GM12878 (cell line): Measurements from ENCODE around the gene TFB1M. TPM values are rescaled to one million over a fixed set of nuclear protein-coding genes. Genes with fewer than 3 reads are reported as not detected.

Source experiments
- ATAC-seq: fragments of 200-7000 bp; cut with Tn5 transposase; 3 replicates; pipeline ENCODE4 v1.9.1; 2020; ENCODE audit warnings: mild to moderate bottlenecking, moderate library complexity
- BruUV-seq: library from RNA; stranded (reverse); fragments of 400-500 nt; replicated peaks from 2 replicates; lab custom pipeline; 2021; lab: Mats Ljungman, UMichigan
- CTCF ChIA-PET: fragments of 300-600 bp; sonication (Branson Sonifier 250); formaldehyde crosslinking; extraction: SDS; loops from one replicate; lab custom pipeline; 2021; ENCODE audit warnings: inconsistent platforms; lab: Yijun Ruan, JAX
- POLR2A ChIA-PET: fragments of 350-600 bp; formaldehyde crosslinking; extraction: SDS; loops from one replicate; lab custom pipeline; 2021; ENCODE audit warnings: inconsistent platforms; lab: Charles Lee
- RAD21 ChIA-PET: fragments of 300-600 bp; sonication (Branson Sonifier 250); formaldehyde crosslinking; loops from one replicate; lab custom pipeline; 2023; ENCODE audit warnings: antibody characterized with exemption; ENCODE audit not compliant: unreplicated experiment; lab: Charles Lee
- SMC1A ChIA-PET: fragments of 300-600 bp; sonication (Branson Sonifier 250); formaldehyde crosslinking; loops from one replicate; lab custom pipeline; 2023; ENCODE audit not compliant: unreplicated experiment, uncharacterized antibody; lab: Charles Lee
- DNase-seq: peaks from one replicate; pipeline ENCODE4 v3.0.0-alpha.2; 2011; ENCODE audit warnings: low read depth, low spot score
- FAIRE-seq: peaks from 3 replicates; lab custom pipeline; 2011; peaks lifted over from hg19 to GRCh38; lab: Jason Lieb, UNC
- H2AFZ ChIP-seq: 2 replicates; pipeline ENCODE4 v1.6.0; 2011; ENCODE audit warnings: low read depth, low read length, control low read depth; ENCODE audit not compliant: control insufficient read depth
- H3K27ac ChIP-seq: 2 replicates; pipeline ENCODE4 v1.5.1; 2011; ENCODE audit warnings: control low read depth; ENCODE audit not compliant: control insufficient read depth, insufficient read depth
- H3K27me3 ChIP-seq, 2 experiments: replicated peaks in 1 of 2; 2 replicates each; pipeline versions ENCODE4 v1.6.0 to v1.6.1; 2011; ENCODE audit warnings: low read length in 1 of 2; ENCODE audit not compliant: control insufficient read depth in 2 of 2, insufficient read depth in 2 of 2
- H3K36me3 ChIP-seq, 2 experiments: 2 replicates each; pipeline ENCODE4 v1.5.1; 2011; ENCODE audit warnings: low read length in 1 of 2; ENCODE audit not compliant: control insufficient read depth in 2 of 2, insufficient read depth in 2 of 2
- H3K4me1 ChIP-seq: 2 replicates; pipeline ENCODE4 v1.6.1; 2011; ENCODE audit warnings: mild to moderate bottlenecking, low read length, moderate library complexity, mixed read lengths; ENCODE audit not compliant: control insufficient read depth, insufficient read depth
- H3K4me2 ChIP-seq: 2 replicates; pipeline ENCODE4 v1.6.0; 2011; ENCODE audit warnings: control low read depth; ENCODE audit not compliant: control insufficient read depth, insufficient read depth
- H3K4me3 ChIP-seq: fragments of 200-600 bp; sonication (generic); 2 replicates; pipeline ENCODE4 v1.5.1; 2016
- H3K79me2 ChIP-seq: 2 replicates; pipeline ENCODE4 v1.6.0; 2011; ENCODE audit warnings: low read length; ENCODE audit not compliant: control insufficient read depth, insufficient read depth
- H3K9ac ChIP-seq: 2 replicates; pipeline ENCODE4 v1.8.0; 2011; ENCODE audit warnings: low read length, control low read depth, mixed read lengths; ENCODE audit not compliant: control insufficient read depth, insufficient read depth
- H3K9me3 ChIP-seq: replicated peaks from 3 replicates; pipeline ENCODE4 v1.5.1; 2011; ENCODE audit warnings: mild to moderate bottlenecking, low read length; ENCODE audit not compliant: control insufficient read depth, insufficient read depth
- H4K20me1 ChIP-seq: 2 replicates; pipeline ENCODE4 v1.6.0; 2011; ENCODE audit not compliant: control insufficient read depth, insufficient read depth
- E2F4 ChIP-seq: IDR thresholded peaks from 2 replicates; pipeline ENCODE4 v1.6.1; 2012; ENCODE audit warnings: low read depth, low read length, improper control_type of control experiment
- E4F1 ChIP-seq: fragments of 450-650 bp; IDR thresholded peaks from 2 replicates; pipeline ENCODE4 v1.6.1; 2018; ENCODE audit warnings: borderline replicate concordance, mild to moderate bottlenecking; ENCODE audit not compliant: partially characterized antibody
- NR2C1 ChIP-seq: fragments of 450-650 bp; IDR thresholded peaks from 2 replicates; pipeline ENCODE4 v1.6.1; 2017; ENCODE audit warnings: antibody characterized with exemption, mild to moderate bottlenecking, moderate library complexity
- POU2F2 ChIP-seq: IDR thresholded peaks from 3 replicates; pipeline ENCODE4 v1.6.1; 2011; ENCODE audit warnings: low read depth, mild to moderate bottlenecking, low read length, borderline replicate concordance
- RAD51 ChIP-seq: fragments of 450-650 bp; IDR thresholded peaks from 2 replicates; pipeline ENCODE4 v1.6.1; 2016; ENCODE audit warnings: moderate library complexity, mild to moderate bottlenecking, inconsistent platforms
- SMC3 ChIP-seq: IDR thresholded peaks from 2 replicates; pipeline ENCODE4 v1.6.1; 2011; ENCODE audit warnings: low read length, improper control_type of control experiment, borderline replicate concordance
- ZBTB4 ChIP-seq: fragments of 450-650 bp; formaldehyde crosslinking; IDR thresholded peaks from 2 replicates; pipeline ENCODE4 v1.4.0; 2022; ENCODE audit warnings: mild to moderate bottlenecking, moderate library complexity
- WGBS: methylation state at CpG from one replicate; pipeline ENCODE4 v1.1.6; 2016; ENCODE audit warnings: low lambda C conversion rate; ENCODE audit not compliant: insufficient replicate concordance, insufficient coverage; ENCODE audit errors: missing lambda C conversion rate; 5-methylcytosine and 5-hydroxymethylcytosine counted together
- in situ Hi-C: fragments of 300-500 bp; cut with MboI; formaldehyde crosslinking; loops from 9 replicates; pipeline ENCODE4 v1.14.3; 2018; ENCODE audit warnings: mixed read lengths
- intact Hi-C: fragments of 100-400 bp; cut with micrococcal nuclease; formaldehyde crosslinking; loops from one replicate; pipeline ENCODE4 v1.14.2; 2022; ENCODE audit not compliant: unreplicated experiment
- polyA plus RNA-seq, 11 experiments: library from polyadenylated mRNA; depleted of rRNA in 4 of 11; unstranded in 6 of 11; stranded (reverse) in 5 of 11; fragments of >200 nt; fragmentation: Nextera tagmentation in 4 of 11; fragmentation: Illumina TruSeq in 1 of 11; extraction: Ambion mirVana in 4 of 11; extraction: Trizol in 1 of 11; gene quantifications; 1 replicate in 1 of 11; 2 replicates in 10 of 11; pipeline versions ENCODE4 v1.2.1 to v1.2.3, GENCODE V29; 2011 to 2016; ENCODE audit warnings: inconsistent platforms in 2 of 11, missing spikeins in 2 of 11, low read depth in 1 of 11
- total RNA-seq, 4 experiments: library from RNA; depleted of rRNA in 3 of 4; stranded (reverse); fragments of >200 nt in 3 of 4; fragmentation: Illumina TruSeq in 1 of 4; extraction: Trizol in 1 of 4; gene quantifications; 2 replicates each; pipeline versions ENCODE4 v1.2.1 to v1.2.3, GENCODE V29; 2013 to 2021

The TFB1M gene
- total and polyA plus RNA-seq, 10 of the 15 experiments (the other 5 are each of a cell fraction or from before 2014, with no cell fraction given), result 29.9 to 117 (median 41.3) TPM

- Histone ChIP-seq H4K20me1 (no peaks in the 10 kb centered on the region), H3K27me3 (no peaks in the 10 kb centered on the region), H3K4me3 (no peak overlapping the region), H3K27ac (no peak overlapping the region), H3K36me3 (peaks cover 9 to 27% of the 10 kb centered on the region in 2 experiments), H3K79me2 (no peaks in the 10 kb centered on the region), H3K4me1 (peaks cover 4% of the 10 kb centered on the region; the same call in 1 of the 2 replicates), H3K9ac (no peak overlapping the region), H3K9me3 (no peaks in the 10 kb centered on the region)
- DNase-seq (no peak), ATAC-seq (no peak), FAIRE-seq (no peak)
- intact Hi-C loops, result no loop called here
- CTCF ChIA-PET, result interaction anchor here (0.9 to 8.5 kb wide), 12 partner anchors 11 to 575 kb away, joined by 3 to 228 read pairs (median 4); no protein-coding TSS in a partner anchor
- BruUV-seq, result no TSS peak
- SMC1A ChIA-PET, result interaction anchor here (0.9 to 11.0 kb wide), 13 partner anchors 9 to 577 kb away, joined by 3 to 224 read pairs (median 5); no protein-coding TSS in a partner anchor
- TF ChIP-seq E2F4 (no peak), NR2C1 (no peak), RAD51 (no peak), SMC3 (no peak), E4F1 (no peak), ZBTB4 (CRISPR knock-in tag) (no peak), POU2F2 (no peak)
- TF ChIP-seq, all 136 proteins: peak for 0
- ChIA-PET POLR2A (interaction anchor here (2.0 kb wide), 1 partner anchor 73 kb away, joined by 6 read pairs; no protein-coding TSS in a partner anchor), RAD21 (interaction anchor here (10.1 kb wide), 1 partner anchor 72 kb away, joined by 178 read pairs; no protein-coding TSS in a partner anchor)
- in situ Hi-C loops, result loop anchor here (5.0 kb wide), 3 partner anchors 74 to 574 kb away; no protein-coding TSS in a partner anchor
- Histone ChIP-seq H2AFZ (no peak overlapping the region), H3K4me2 (no peak overlapping the region)
- 98% methylated on average over 10 of the region's 10 CpGs for WGBS
Observed at GRCh38 chr6:155250701-155251381, 63.4 kb downstream of the TFB1M start.
